CD14-positive monocyte (primary cell): Measurements from ENCODE around the gene DGKH. TPM values are rescaled to one million over a fixed set of nuclear protein-coding genes. Genes with fewer than 3 reads are reported as not detected.

Experiments
- DNase-seq, 3 donors: peaks; one replicate each; pipeline ENCODE4 v3.0.0-alpha.2; 2011 to 2022
- H2AFZ ChIP-seq: 2 replicates; pipeline ENCODE4 v1.6.0; 2012; ENCODE audit warnings: mild to moderate bottlenecking, low read depth, low read length, inconsistent platforms; ENCODE audit not compliant: insufficient read depth, poor library complexity, severe bottlenecking
- H3K27ac ChIP-seq, 2 donors: 1 replicate in 1 of 2; 2 replicates in 1 of 2; pipeline ENCODE4 v1.5.1; 2012 to 2013; ENCODE audit warnings: low read length in 2 of 2, control low read depth in 1 of 2, inconsistent platforms in 1 of 2, low read depth in 1 of 2, mild to moderate bottlenecking in 1 of 2
- H3K27me3 ChIP-seq, 2 donors: one replicate each; pipeline versions ENCODE4 v1.6.0 to v1.6.1; 2011 to 2013; ENCODE audit warnings: low read length in 2 of 2; ENCODE audit not compliant: control insufficient read depth in 2 of 2, insufficient read depth in 2 of 2
- H3K36me3 ChIP-seq, 2 donors: replicated peaks in 1 of 2; 1 replicate in 1 of 2; 2 replicates in 1 of 2; pipeline versions ENCODE4 v1.5.1 to v1.6.1; 2012 to 2013; ENCODE audit warnings: low read length in 2 of 2, control low read depth in 1 of 2, inconsistent platforms in 1 of 2, mild to moderate bottlenecking in 1 of 2; ENCODE audit not compliant: insufficient read depth in 2 of 2, control insufficient read depth in 1 of 2
- H3K4me1 ChIP-seq, 2 donors: 1 replicate in 1 of 2; 2 replicates in 1 of 2; pipeline versions ENCODE4 v1.5.1 to v1.6.1; 2012 to 2013; ENCODE audit warnings: low read length in 2 of 2, control low read depth in 1 of 2, inconsistent platforms in 1 of 2, mild to moderate bottlenecking in 1 of 2, moderate library complexity in 1 of 2; ENCODE audit not compliant: insufficient read depth in 2 of 2, control insufficient read depth in 1 of 2
- H3K4me2 ChIP-seq: replicated peaks from 2 replicates; pipeline ENCODE3; 2012; ENCODE audit warnings: low read length, moderate library complexity, mild to moderate bottlenecking; ENCODE audit not compliant: poor library complexity, severe bottlenecking; ENCODE audit errors: extremely low read depth
- H3K4me3 ChIP-seq, 3 experiments: fragments of 200-600 bp in 1 of 3; sonication (generic) in 1 of 3; replicated peaks in 1 of 3; 1 replicate in 2 of 3; 2 replicates in 1 of 3; pipeline ENCODE4 v1.5.1; 2011 to 2013; ENCODE audit warnings: low read length in 3 of 3, mild to moderate bottlenecking in 3 of 3, control low read depth in 2 of 3, low read depth in 2 of 3, inconsistent platforms in 1 of 3, moderate library complexity in 1 of 3
- H3K79me2 ChIP-seq: 2 replicates; pipeline ENCODE4 v1.6.0; 2012; ENCODE audit warnings: mild to moderate bottlenecking, control low read depth, inconsistent platforms, low read length, moderate library complexity; ENCODE audit not compliant: insufficient read depth
- H3K9ac ChIP-seq: 2 replicates; pipeline ENCODE4 v1.6.0; 2017; ENCODE audit warnings: low read length, mild to moderate bottlenecking; ENCODE audit not compliant: insufficient read depth, poor library complexity, severe bottlenecking
- H3K9me3 ChIP-seq, 2 donors: replicated peaks in 1 of 2; 1 replicate in 1 of 2; 2 replicates in 1 of 2; pipeline versions ENCODE4 v1.5.1 to v1.6.1; 2012 to 2013; ENCODE audit warnings: low read length in 2 of 2, control low read depth in 1 of 2; ENCODE audit not compliant: control insufficient read depth in 1 of 2, insufficient read depth in 1 of 2
- H4K20me1 ChIP-seq: 2 replicates; pipeline ENCODE4 v1.6.0; 2012; ENCODE audit warnings: mild to moderate bottlenecking, low read length, control low read depth, moderate library complexity; ENCODE audit not compliant: insufficient read depth
- H3K27ac Mint-ChIP-seq, 7 donors: one replicate each; pipeline ENCODE4 v1.8.0; 2020; ENCODE audit warnings: mild to moderate bottlenecking in 7 of 7, mixed read lengths in 7 of 7, moderate library complexity in 6 of 7, inconsistent platforms in 2 of 7
- H3K27me3 Mint-ChIP-seq, 3 donors: one replicate each; pipeline ENCODE4 v1.8.0; 2021 to 2022; ENCODE audit warnings: low read depth in 3 of 3, mild to moderate bottlenecking in 3 of 3, mixed read lengths in 3 of 3, moderate library complexity in 3 of 3, inconsistent platforms in 1 of 3
- H3K36me3 Mint-ChIP-seq, 2 donors: one replicate each; pipeline ENCODE4 v1.8.0; 2020; ENCODE audit warnings: mixed read lengths in 2 of 2, inconsistent platforms in 1 of 2, mild to moderate bottlenecking in 1 of 2
- H3K4me1 Mint-ChIP-seq: one replicate; pipeline ENCODE4 v1.8.0; 2020; ENCODE audit warnings: mild to moderate bottlenecking, mixed read lengths
- H3K4me3 Mint-ChIP-seq, 2 donors: one replicate each; pipeline ENCODE4 v1.8.0; 2020; ENCODE audit warnings: mild to moderate bottlenecking in 2 of 2, mixed read lengths in 2 of 2, moderate library complexity in 1 of 2
- H3K9me3 Mint-ChIP-seq, 7 donors: one replicate each; pipeline ENCODE4 v1.8.0; 2020 to 2022; ENCODE audit warnings: mixed read lengths in 7 of 7, mild to moderate bottlenecking in 6 of 7, moderate library complexity in 6 of 7, inconsistent platforms in 2 of 7
- WGBS: methylation state at CpG from one replicate; pipeline ENCODE4 v1.1.5; 2013; ENCODE audit warnings: missing lambda C conversion rate; ENCODE audit not compliant: insufficient coverage; 5-methylcytosine and 5-hydroxymethylcytosine counted together
- intact Hi-C, 2 donors: fragments of 100-400 bp; cut with micrococcal nuclease; formaldehyde crosslinking; loops; one replicate each; pipeline versions ENCODE4 v1.15.0 to v1.15.1; 2023
- polyA plus RNA-seq, 3 donors: library from polyadenylated mRNA; depleted of rRNA in 1 of 3; unstranded in 2 of 3; stranded (reverse) in 1 of 3; fragments of 300-500 nt in 2 of 3; fragments of >200 nt in 1 of 3; fragmentation: Illumina TruSeq in 2 of 3; gene quantifications; 1 replicate in 2 of 3; 2 replicates in 1 of 3; pipeline ENCODE4 v1.2.3, GENCODE V29; 2012 to 2021
- TF ChIP-seq, protein P1 (sequence below): fragments of 200-600 bp; IDR thresholded peaks from one replicate; pipeline ENCODE4 v1.8.0; 2022; ENCODE audit warnings: antibody characterized with exemption, mild to moderate bottlenecking

Gene DGKH
- polyA plus RNA-seq, 3 donors = 0.10 to 0.79 (median 0.15) TPM

DNA sequence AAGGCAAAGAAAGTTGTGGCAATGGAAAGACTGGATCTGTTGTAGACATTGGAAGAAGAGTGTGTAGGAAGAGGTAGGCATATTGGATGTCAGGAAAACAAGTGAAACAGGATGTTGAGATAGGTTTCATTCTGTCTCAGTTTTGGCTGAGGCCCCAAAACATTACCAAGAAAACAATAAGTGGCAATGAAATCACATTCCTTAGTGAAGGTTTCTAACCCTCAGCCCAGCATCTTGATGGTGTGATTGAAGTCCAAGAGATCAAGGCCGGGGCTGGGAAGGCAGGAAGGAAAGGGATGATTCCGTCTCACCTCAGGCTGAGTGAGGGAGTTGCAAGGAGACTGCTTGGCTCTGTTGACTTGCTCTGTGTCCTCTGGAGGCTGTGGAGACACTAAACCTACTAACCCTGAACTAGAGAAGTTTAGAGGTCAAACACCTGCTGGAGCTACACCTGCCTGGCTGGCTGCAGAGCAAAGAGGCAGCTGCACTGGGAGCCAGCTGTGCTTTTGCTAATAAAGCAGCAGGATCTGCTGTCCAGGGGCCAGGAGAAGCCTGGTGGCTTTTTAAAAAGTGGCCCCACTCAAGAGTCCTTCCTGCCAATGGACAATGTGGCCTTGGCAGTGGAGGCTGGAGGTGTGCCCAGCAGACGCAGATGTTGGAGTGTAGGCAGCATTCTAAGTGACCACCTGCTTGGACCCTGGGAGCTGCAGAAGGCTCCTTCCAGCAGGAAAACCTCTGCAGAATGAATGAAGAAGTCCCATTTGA is 53.6 kb downstream of the DGKH start:
- H3K4me1 Mint-ChIP-seq = no peaks in the 10 kb centered on the region
- no peak overlapping the region for H2AFZ ChIP-seq
- H3K4me1 ChIP-seq = no peaks in the 10 kb centered on the region
- H3K79me2 ChIP-seq = no peaks in the 10 kb centered on the region
- TF ChIP-seq, protein P1, sequence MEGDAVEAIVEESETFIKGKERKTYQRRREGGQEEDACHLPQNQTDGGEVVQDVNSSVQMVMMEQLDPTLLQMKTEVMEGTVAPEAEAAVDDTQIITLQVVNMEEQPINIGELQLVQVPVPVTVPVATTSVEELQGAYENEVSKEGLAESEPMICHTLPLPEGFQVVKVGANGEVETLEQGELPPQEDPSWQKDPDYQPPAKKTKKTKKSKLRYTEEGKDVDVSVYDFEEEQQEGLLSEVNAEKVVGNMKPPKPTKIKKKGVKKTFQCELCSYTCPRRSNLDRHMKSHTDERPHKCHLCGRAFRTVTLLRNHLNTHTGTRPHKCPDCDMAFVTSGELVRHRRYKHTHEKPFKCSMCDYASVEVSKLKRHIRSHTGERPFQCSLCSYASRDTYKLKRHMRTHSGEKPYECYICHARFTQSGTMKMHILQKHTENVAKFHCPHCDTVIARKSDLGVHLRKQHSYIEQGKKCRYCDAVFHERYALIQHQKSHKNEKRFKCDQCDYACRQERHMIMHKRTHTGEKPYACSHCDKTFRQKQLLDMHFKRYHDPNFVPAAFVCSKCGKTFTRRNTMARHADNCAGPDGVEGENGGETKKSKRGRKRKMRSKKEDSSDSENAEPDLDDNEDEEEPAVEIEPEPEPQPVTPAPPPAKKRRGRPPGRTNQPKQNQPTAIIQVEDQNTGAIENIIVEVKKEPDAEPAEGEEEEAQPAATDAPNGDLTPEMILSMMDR = no peak
- DNase-seq = no peak
- H3K27me3 ChIP-seq = no peaks in the 10 kb centered on the region
- peaks cover 0 to 8% (median 3%) of the 10 kb centered on the region in 7 donors for H3K9me3 Mint-ChIP-seq
- intact Hi-C loops = no loop called here
- no peaks in the 10 kb centered on the region for H3K27me3 Mint-ChIP-seq
- H4K20me1 ChIP-seq = no peaks in the 10 kb centered on the region
- no peak overlapping the region for H3K9ac ChIP-seq
- H3K9me3 ChIP-seq = no peaks in the 10 kb centered on the region
- H3K27ac ChIP-seq = no peak overlapping the region
- no peak overlapping the region for H3K4me3 ChIP-seq
- WGBS = 100% methylated on average over 1 of the region's 3 CpGs
- no peaks in the 10 kb centered on the region for H3K36me3 Mint-ChIP-seq
- H3K4me2 ChIP-seq = no peak overlapping the region
- no peak overlapping the region for H3K27ac Mint-ChIP-seq
- H3K36me3 ChIP-seq = no peaks in the 10 kb centered on the region
- no peak overlapping the region for H3K4me3 Mint-ChIP-seq

DNA sequence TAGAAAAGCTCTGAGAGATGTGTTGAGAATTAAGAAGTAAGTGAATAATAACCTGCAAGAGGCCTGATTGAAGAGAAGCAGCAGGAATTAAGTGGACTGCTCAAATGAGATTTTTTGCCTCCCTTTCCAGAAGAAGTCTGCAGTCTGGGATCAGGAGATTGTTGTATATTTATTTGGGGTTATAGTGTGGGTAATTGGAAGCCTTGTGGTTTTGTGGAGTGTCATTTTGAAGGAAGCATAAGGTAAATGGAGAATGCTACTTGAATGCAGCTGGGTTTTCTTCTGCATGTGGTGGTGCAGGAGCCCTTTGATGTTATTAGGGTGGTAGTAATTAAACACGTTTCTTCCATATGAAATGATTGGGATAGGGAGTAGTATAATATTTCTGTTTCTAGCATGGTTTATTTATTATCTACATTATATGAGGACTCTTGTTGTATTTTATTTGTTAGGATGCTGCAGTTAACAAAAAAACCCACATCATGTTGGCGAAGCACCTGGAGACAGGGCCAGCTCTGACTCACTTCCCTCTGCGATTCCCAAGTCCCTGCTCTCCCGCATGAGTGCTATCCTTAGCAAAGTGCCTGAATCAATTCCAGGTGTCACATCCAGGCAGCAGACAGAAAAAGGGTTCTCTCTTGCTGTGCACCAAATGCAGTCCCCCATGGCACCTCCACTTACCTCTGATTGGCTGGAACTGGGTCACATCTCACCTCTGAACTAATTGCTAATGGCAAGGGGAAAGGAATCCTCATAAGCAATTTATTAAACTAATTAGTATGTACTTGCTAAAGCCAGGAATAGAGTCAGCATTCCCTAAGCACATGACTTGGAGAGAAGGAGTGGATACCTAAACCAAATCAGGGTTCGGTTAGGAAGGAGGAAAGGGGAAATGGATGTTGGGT is 54.8 kb downstream of the DGKH start:
- Histone ChIP-seq H3K79me2 (no peaks in the 10 kb centered on the region), H3K27me3 (no peaks in the 10 kb centered on the region), H3K4me3 (no peak overlapping the region), H3K4me1 (no peaks in the 10 kb centered on the region), H3K27ac (no peak overlapping the region), H4K20me1 (no peaks in the 10 kb centered on the region), H3K36me3 (no peaks in the 10 kb centered on the region), H3K9ac (no peak overlapping the region), H2AFZ (no peak overlapping the region), H3K4me2 (no peak overlapping the region), H3K9me3 (no peaks in the 10 kb centered on the region)
- no peaks in the 10 kb centered on the region for H3K4me1 Mint-ChIP-seq
- no peaks in the 10 kb centered on the region for H3K27me3 Mint-ChIP-seq
- WGBS = 100% methylated on average over 3 of the region's 5 CpGs
- TF ChIP-seq, protein P1 = no peak
- H3K4me3 Mint-ChIP-seq = no peak overlapping the region
- H3K36me3 Mint-ChIP-seq = no peaks in the 10 kb centered on the region
- intact Hi-C loops = no loop called here
- peaks cover 0 to 8% (median 3%) of the 10 kb centered on the region in 7 donors for H3K9me3 Mint-ChIP-seq
- peak overlapping the region in 1 of 7 donors; percentile 16 for H3K27ac Mint-ChIP-seq
- no peak for DNase-seq
